Measurements from ENCODE around the gene IZUMO3.

DNA sequence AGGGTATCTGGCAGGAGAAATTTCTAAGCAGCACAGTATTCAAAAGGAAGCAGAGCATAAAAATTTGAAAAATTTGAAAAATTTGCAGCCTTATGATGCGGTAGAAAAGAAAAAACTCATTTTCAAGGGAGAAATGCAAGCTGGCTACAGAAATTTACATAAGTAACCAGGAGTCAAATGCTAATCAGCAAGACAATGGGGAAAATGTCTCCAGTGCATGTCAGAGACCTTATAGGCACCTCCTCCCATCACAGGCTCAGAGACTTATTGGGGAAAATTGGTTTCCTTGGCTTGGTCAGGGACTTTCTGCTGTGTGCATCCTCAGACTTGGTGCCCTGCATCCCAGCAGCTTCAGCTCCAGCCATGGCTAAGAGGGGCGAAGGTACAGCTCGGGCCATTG is 35.8 kb downstream of the IZUMO3 start:
- no peak for TF ChIP-seq CBX5 (IDR thresholded peaks at IDR 0.05; ENCODE audit: low read depth, low read length)
- no peak for TF ChIP-seq GABPA (IDR thresholded peaks at IDR 0.05; ENCODE audit: borderline replicate concordance, insufficient read depth, low read length)
- no peak for TF ChIP-seq EZH2 (IDR thresholded peaks at IDR 0.05; ENCODE audit: low read depth, low read length, severe bottlenecking)
- no peak for TF ChIP-seq CHD1 (IDR thresholded peaks at IDR 0.05; ENCODE audit: low read depth, low read length)
- TF ChIP-seq, protein P1, sequence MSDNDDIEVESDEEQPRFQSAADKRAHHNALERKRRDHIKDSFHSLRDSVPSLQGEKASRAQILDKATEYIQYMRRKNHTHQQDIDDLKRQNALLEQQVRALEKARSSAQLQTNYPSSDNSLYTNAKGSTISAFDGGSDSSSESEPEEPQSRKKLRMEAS (IDR thresholded peaks at IDR 0.05) = no peak
- no peak for TF ChIP-seq YY1 (IDR thresholded peaks at IDR 0.05; ENCODE audit: low read depth, low read length)
- TF ChIP-seq CREB1 (IDR thresholded peaks at IDR 0.05) = no peak
- no peak for TF ChIP-seq POLR2A (IDR thresholded peaks at IDR 0.05; ENCODE audit: control extremely low read depth in 1 of 2, low read depth in 2 of 2, low read length in 2 of 2)
- TF ChIP-seq, protein P2, sequence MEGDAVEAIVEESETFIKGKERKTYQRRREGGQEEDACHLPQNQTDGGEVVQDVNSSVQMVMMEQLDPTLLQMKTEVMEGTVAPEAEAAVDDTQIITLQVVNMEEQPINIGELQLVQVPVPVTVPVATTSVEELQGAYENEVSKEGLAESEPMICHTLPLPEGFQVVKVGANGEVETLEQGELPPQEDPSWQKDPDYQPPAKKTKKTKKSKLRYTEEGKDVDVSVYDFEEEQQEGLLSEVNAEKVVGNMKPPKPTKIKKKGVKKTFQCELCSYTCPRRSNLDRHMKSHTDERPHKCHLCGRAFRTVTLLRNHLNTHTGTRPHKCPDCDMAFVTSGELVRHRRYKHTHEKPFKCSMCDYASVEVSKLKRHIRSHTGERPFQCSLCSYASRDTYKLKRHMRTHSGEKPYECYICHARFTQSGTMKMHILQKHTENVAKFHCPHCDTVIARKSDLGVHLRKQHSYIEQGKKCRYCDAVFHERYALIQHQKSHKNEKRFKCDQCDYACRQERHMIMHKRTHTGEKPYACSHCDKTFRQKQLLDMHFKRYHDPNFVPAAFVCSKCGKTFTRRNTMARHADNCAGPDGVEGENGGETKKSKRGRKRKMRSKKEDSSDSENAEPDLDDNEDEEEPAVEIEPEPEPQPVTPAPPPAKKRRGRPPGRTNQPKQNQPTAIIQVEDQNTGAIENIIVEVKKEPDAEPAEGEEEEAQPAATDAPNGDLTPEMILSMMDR (IDR thresholded peaks at IDR 0.05; ENCODE audit: control extremely low read depth in 1 of 3, insufficient read depth in 1 of 3, low read depth in 1 of 3, low read length in 3 of 3) = no peak
